Erythroblast (primary cell): ENCODE results near the gene BCAR3.

Experiments used
- GATA1 ChIP-seq: IDR thresholded peaks from 2 replicates; pipeline ENCODE4 v1.6.1; 2011; ENCODE audit warnings: low read depth, mild to moderate bottlenecking, control low read depth, low read length, moderate library complexity
- POLR2A ChIP-seq: IDR thresholded peaks from 2 replicates; pipeline ENCODE4 v1.6.1; 2011; ENCODE audit warnings: mild to moderate bottlenecking, low read length

- TF ChIP-seq POLR2A, result no peak
- TF ChIP-seq GATA1, result no peak
Measured at GRCh38 chr1:93640656-93641440, 40.8 kb downstream of the BCAR3 start.
